ENCODE results near the gene GRIFIN. TPM values are rescaled to one million over a fixed set of nuclear protein-coding genes. Genes with fewer than 3 reads are reported as not detected.

Gene GRIFIN
- total RNA-seq, 5 donors from 2014 or later (not counting 1 experiment from before 2014, with no cell fraction given) = not detected

- ATAC-seq (replicated peaks in 1 of 4) = no peak
- Mint-ChIP-seq H3K4me1 (peaks cover 53 to 69% (median 62%) of the 10 kb centered on the region in 3 donors), H3K9me3 (no peaks in the 10 kb centered on the region), H3K27ac (peak overlapping the region in 1 of 2 donors; percentile 97), H3K36me3 (no peaks in the 10 kb centered on the region), H3K27me3 (no peaks in the 10 kb centered on the region), H3K4me3 (peak overlapping the region; percentile 69 to 83 (median 77))
- peak overlapping the region; percentile 35 to 41 for H3K4me3 ChIP-seq (ENCODE audit: control insufficient read depth in 1 of 2, extremely low read depth in 1 of 2, low read length in 1 of 2)
- ChIA-PET CTCF (no interaction called here), POLR2A (interaction anchor here in 1 of 2 donors (0.6 to 0.7 kb wide), 2 partner anchors 20 to 582 kb away, joined by 3 read pairs; no protein-coding TSS in a partner anchor)
- no peaks in the 10 kb centered on the region for H3K36me3 ChIP-seq (ENCODE audit: control insufficient read depth in 2 of 2, extremely low read depth in 1 of 2, insufficient read depth in 1 of 2, low read length in 1 of 2)
- no peaks in the 10 kb centered on the region for H3K27me3 ChIP-seq (replicated peaks in 1 of 2; ENCODE audit: control insufficient read depth in 2 of 2, extremely low read depth in 1 of 2, insufficient read depth in 2 of 2, low read length in 1 of 2)
- 66% methylated on average over 16 of the region's 23 CpGs for WGBS (ENCODE audit: insufficient coverage)
- H3K4me1 ChIP-seq (ENCODE audit: control insufficient read depth in 1 of 2, extremely low read depth in 1 of 2, insufficient read depth in 2 of 2, low read length in 2 of 2) = peaks cover 40 to 69% of the 10 kb centered on the region in 2 experiments
- no peaks in the 10 kb centered on the region for H3K9me3 ChIP-seq
- H3K27ac ChIP-seq (ENCODE audit: low read length) = peak overlapping the region; percentile 92
- DNase-seq = no peak
Measured at GRCh38 chr7:2509298-2509906, 33.2 kb upstream of the GRIFIN start.

GRCh38 chr7:2508327-2509215 is 32.4 kb upstream of the GRIFIN start:
- Histone ChIP-seq H3K4me1 (ENCODE audit: control insufficient read depth in 1 of 2, extremely low read depth in 1 of 2, insufficient read depth in 2 of 2, low read length in 2 of 2) (peaks cover 40 to 68% of the 10 kb centered on the region in 2 experiments), H3K9me3 (no peaks in the 10 kb centered on the region), H3K27me3 (replicated peaks in 1 of 2; ENCODE audit: control insufficient read depth in 2 of 2, extremely low read depth in 1 of 2, insufficient read depth in 2 of 2, low read length in 1 of 2) (no peaks in the 10 kb centered on the region), H3K4me3 (ENCODE audit: control insufficient read depth in 1 of 2, extremely low read depth in 1 of 2, low read length in 1 of 2) (peak overlapping the region; percentile 35 to 41), H3K27ac (ENCODE audit: low read length) (peak overlapping the region; percentile 92), H3K36me3 (ENCODE audit: control insufficient read depth in 2 of 2, extremely low read depth in 1 of 2, insufficient read depth in 1 of 2, low read length in 1 of 2) (no peaks in the 10 kb centered on the region)
- Mint-ChIP-seq H3K4me1 (peaks cover 52 to 66% (median 58%) of the 10 kb centered on the region in 3 donors), H3K4me3 (peak overlapping the region; percentile 69 to 83 (median 77)), H3K36me3 (no peaks in the 10 kb centered on the region), H3K9me3 (no peaks in the 10 kb centered on the region), H3K27me3 (no peaks in the 10 kb centered on the region), H3K27ac (peak overlapping the region in 1 of 2 donors; percentile 97)
- DNase-seq = peak; percentile 73 to 93 (median 87)
- POLR2A ChIA-PET = interaction anchor here in 1 of 2 donors (0.6 to 0.9 kb wide), 3 partner anchors 14 to 581 kb away, joined by 3 to 4 read pairs (median 3); no protein-coding TSS in a partner anchor
- ATAC-seq (replicated peaks in 1 of 4) = peak; percentile 65 to 79 (median 68)
- CTCF ChIA-PET = no interaction called here
- 3% methylated on average over 39 of the region's 43 CpGs for WGBS (ENCODE audit: insufficient coverage)

GRCh38 chr7:2507917-2508306 is 31.7 kb upstream of the GRIFIN start:
- H3K27me3 Mint-ChIP-seq = no peaks in the 10 kb centered on the region
- ATAC-seq (replicated peaks in 1 of 4) = no peak
- CTCF ChIA-PET = no interaction called here

GRCh38 chr7:2507208-2507916 is 31.2 kb upstream of the GRIFIN start:
- 88% methylated on average over 24 of the region's 26 CpGs for WGBS (ENCODE audit: insufficient coverage)
- no peaks in the 10 kb centered on the region for H3K27me3 ChIP-seq (replicated peaks in 1 of 2; ENCODE audit: control insufficient read depth in 2 of 2, extremely low read depth in 1 of 2, insufficient read depth in 2 of 2, low read length in 1 of 2)
- DNase-seq (no peak), ATAC-seq (replicated peaks in 1 of 4) (no peak)
- ChIA-PET POLR2A (no interaction called here), CTCF (interaction anchor here in 1 of 2 donors (0.6 kb wide), 1 partner anchor 110 kb away, joined by 6 read pairs; no protein-coding TSS in a partner anchor)
- no peak overlapping the region for H3K4me3 ChIP-seq (ENCODE audit: control insufficient read depth in 1 of 2, extremely low read depth in 1 of 2, low read length in 1 of 2)
- Mint-ChIP-seq H3K4me1 (peaks cover 40 to 58% (median 49%) of the 10 kb centered on the region in 3 donors), H3K9me3 (no peaks in the 10 kb centered on the region), H3K4me3 (peak overlapping the region in 1 of 3 donors; percentile 83), H3K36me3 (no peaks in the 10 kb centered on the region), H3K27ac (no peak overlapping the region), H3K27me3 (no peaks in the 10 kb centered on the region)
- H3K27ac ChIP-seq (ENCODE audit: low read length) = peak overlapping the region; percentile 92
- no peaks in the 10 kb centered on the region for H3K36me3 ChIP-seq (ENCODE audit: control insufficient read depth in 2 of 2, extremely low read depth in 1 of 2, insufficient read depth in 1 of 2, low read length in 1 of 2)
- H3K9me3 ChIP-seq = no peaks in the 10 kb centered on the region
- peaks cover 31 to 63% of the 10 kb centered on the region in 2 experiments for H3K4me1 ChIP-seq (ENCODE audit: control insufficient read depth in 1 of 2, extremely low read depth in 1 of 2, insufficient read depth in 2 of 2, low read length in 2 of 2)

More at GRCh38 chr7:2507917-2508306, 31.7 kb upstream of the GRIFIN start:
- no peaks in the 10 kb centered on the region for H3K27me3 ChIP-seq (replicated peaks in 1 of 2; ENCODE audit: control insufficient read depth in 2 of 2, extremely low read depth in 1 of 2, insufficient read depth in 2 of 2, low read length in 1 of 2)
- H3K9me3 ChIP-seq = no peaks in the 10 kb centered on the region
- Mint-ChIP-seq H3K36me3 (no peaks in the 10 kb centered on the region), H3K4me3 (peak overlapping the region; percentile 69 to 83 (median 77)), H3K27ac (peak overlapping the region; percentile 39 to 97), H3K9me3 (no peaks in the 10 kb centered on the region), H3K4me1 (peaks cover 46 to 64% (median 54%) of the 10 kb centered on the region in 3 donors)
- peak overlapping the region; percentile 92 for H3K27ac ChIP-seq (ENCODE audit: low read length)
- peaks cover 37 to 68% of the 10 kb centered on the region in 2 experiments for H3K4me1 ChIP-seq (ENCODE audit: control insufficient read depth in 1 of 2, extremely low read depth in 1 of 2, insufficient read depth in 2 of 2, low read length in 2 of 2)
- POLR2A ChIA-PET = interaction anchor here in 1 of 2 donors (0.9 kb wide), 1 partner anchor 14 kb away, joined by 4 read pairs; no protein-coding TSS in a partner anchor
- 85% methylated on average over 5 of the region's 6 CpGs for WGBS (ENCODE audit: insufficient coverage)
- peak overlapping the region in 1 of 2 donors; percentile 35 for H3K4me3 ChIP-seq (ENCODE audit: control insufficient read depth in 1 of 2, extremely low read depth in 1 of 2, low read length in 1 of 2)
- no peaks in the 10 kb centered on the region for H3K36me3 ChIP-seq (ENCODE audit: control insufficient read depth in 2 of 2, extremely low read depth in 1 of 2, insufficient read depth in 1 of 2, low read length in 1 of 2)
- DNase-seq = no peak

- H3K27me3 ChIP-seq (replicated peaks in 1 of 2; ENCODE audit: control insufficient read depth in 2 of 2, extremely low read depth in 1 of 2, insufficient read depth in 2 of 2, low read length in 1 of 2) = no peaks in the 10 kb centered on the region
- Mint-ChIP-seq H3K36me3 (no peaks in the 10 kb centered on the region), H3K9me3 (no peaks in the 10 kb centered on the region), H3K4me3 (no peak overlapping the region), H3K4me1 (peaks cover 30 to 39% (median 31%) of the 10 kb centered on the region in 3 donors), H3K27ac (no peak overlapping the region), H3K27me3 (no peaks in the 10 kb centered on the region)
- DNase-seq (no peak), ATAC-seq (replicated peaks in 1 of 4) (no peak)
- no peaks in the 10 kb centered on the region for H3K36me3 ChIP-seq (ENCODE audit: control insufficient read depth in 2 of 2, extremely low read depth in 1 of 2, insufficient read depth in 1 of 2, low read length in 1 of 2)
- 98% methylated on average over 9 of the region's 14 CpGs for WGBS (ENCODE audit: insufficient coverage)
- POLR2A ChIA-PET = no interaction called here
- peaks cover 21 to 44% of the 10 kb centered on the region in 2 experiments for H3K4me1 ChIP-seq (ENCODE audit: control insufficient read depth in 1 of 2, extremely low read depth in 1 of 2, insufficient read depth in 2 of 2, low read length in 2 of 2)
- H3K4me3 ChIP-seq (ENCODE audit: control insufficient read depth in 1 of 2, extremely low read depth in 1 of 2, low read length in 1 of 2) = no peak overlapping the region
- no peaks in the 10 kb centered on the region for H3K9me3 ChIP-seq
- CTCF ChIA-PET = no interaction called here
- no peak overlapping the region for H3K27ac ChIP-seq (ENCODE audit: low read length)
Measured at GRCh38 chr7:2505401-2505800, 29.2 kb upstream of the GRIFIN start.

- ChIA-PET CTCF (no interaction called here), POLR2A (no interaction called here)
- 95% methylated on average over 10 of the region's 19 CpGs for WGBS (ENCODE audit: insufficient coverage)
Measured at GRCh38 chr7:2504889-2505375, 28.7 kb upstream of the GRIFIN start.

More at GRCh38 chr7:2504889-2505375, 28.7 kb upstream of the GRIFIN start:
- no peaks in the 10 kb centered on the region for H3K27me3 ChIP-seq (replicated peaks in 1 of 2; ENCODE audit: control insufficient read depth in 2 of 2, extremely low read depth in 1 of 2, insufficient read depth in 2 of 2, low read length in 1 of 2)
- Mint-ChIP-seq H3K4me1 (peaks cover 26 to 35% (median 27%) of the 10 kb centered on the region in 3 donors), H3K9me3 (no peaks in the 10 kb centered on the region), H3K36me3 (no peaks in the 10 kb centered on the region), H3K27ac (no peak overlapping the region), H3K4me3 (no peak overlapping the region), H3K27me3 (no peaks in the 10 kb centered on the region)
- ATAC-seq (replicated peaks in 1 of 4) (no peak), DNase-seq (no peak)
- H3K27ac ChIP-seq (ENCODE audit: low read length) = no peak overlapping the region
- peaks cover 17 to 39% of the 10 kb centered on the region in 2 experiments for H3K4me1 ChIP-seq (ENCODE audit: control insufficient read depth in 1 of 2, extremely low read depth in 1 of 2, insufficient read depth in 2 of 2, low read length in 2 of 2)
- no peaks in the 10 kb centered on the region for H3K9me3 ChIP-seq
- no peaks in the 10 kb centered on the region for H3K36me3 ChIP-seq (ENCODE audit: control insufficient read depth in 2 of 2, extremely low read depth in 1 of 2, insufficient read depth in 1 of 2, low read length in 1 of 2)
- H3K4me3 ChIP-seq (ENCODE audit: control insufficient read depth in 1 of 2, extremely low read depth in 1 of 2, low read length in 1 of 2) = no peak overlapping the region

Measured in T-cell (primary cell).